ENCODE results near the gene TFB2M. TPM values are rescaled to one million over a fixed set of nuclear protein-coding genes. Genes with fewer than 3 reads are reported as not detected.

TFB2M gene
- total RNA-seq, 1 experiment from 2014 or later: 27.7 TPM

- no CpG with 5 or more reads among the region's 17 CpGs for WGBS (ENCODE audit: extremely low coverage, insufficient read length, low lambda C conversion rate)
- H3K79me2 ChIP-seq (ENCODE audit: insufficient read depth, low read length): no peaks in the 10 kb centered on the region; the same call in 1 of the 2 replicates
- H3K14ac ChIP-seq (ENCODE audit: insufficient read depth, low read length): no peak overlapping the region
- H2BK20ac ChIP-seq (ENCODE audit: low read depth, low read length, poor library complexity, severe bottlenecking): no peak overlapping the region
- H3K79me1 ChIP-seq (ENCODE audit: insufficient read depth, low read depth, low read length, poor library complexity, severe bottlenecking): peaks cover 2% of the 10 kb centered on the region
- TF ChIP-seq, protein P1, sequence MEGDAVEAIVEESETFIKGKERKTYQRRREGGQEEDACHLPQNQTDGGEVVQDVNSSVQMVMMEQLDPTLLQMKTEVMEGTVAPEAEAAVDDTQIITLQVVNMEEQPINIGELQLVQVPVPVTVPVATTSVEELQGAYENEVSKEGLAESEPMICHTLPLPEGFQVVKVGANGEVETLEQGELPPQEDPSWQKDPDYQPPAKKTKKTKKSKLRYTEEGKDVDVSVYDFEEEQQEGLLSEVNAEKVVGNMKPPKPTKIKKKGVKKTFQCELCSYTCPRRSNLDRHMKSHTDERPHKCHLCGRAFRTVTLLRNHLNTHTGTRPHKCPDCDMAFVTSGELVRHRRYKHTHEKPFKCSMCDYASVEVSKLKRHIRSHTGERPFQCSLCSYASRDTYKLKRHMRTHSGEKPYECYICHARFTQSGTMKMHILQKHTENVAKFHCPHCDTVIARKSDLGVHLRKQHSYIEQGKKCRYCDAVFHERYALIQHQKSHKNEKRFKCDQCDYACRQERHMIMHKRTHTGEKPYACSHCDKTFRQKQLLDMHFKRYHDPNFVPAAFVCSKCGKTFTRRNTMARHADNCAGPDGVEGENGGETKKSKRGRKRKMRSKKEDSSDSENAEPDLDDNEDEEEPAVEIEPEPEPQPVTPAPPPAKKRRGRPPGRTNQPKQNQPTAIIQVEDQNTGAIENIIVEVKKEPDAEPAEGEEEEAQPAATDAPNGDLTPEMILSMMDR (conservative IDR thresholded peaks at IDR 0.05): no peak
- no peak overlapping the region for H3T11ph ChIP-seq (ENCODE audit: low read length)
- Mint-ChIP-seq H3K27me3 (ENCODE audit: low read depth) (no peaks in the 10 kb centered on the region), H3K4me1 (peaks cover 2 to 3% of the 10 kb centered on the region in 2 experiments; a peak in 3 of 4 replicates), H3K9me3 (no peaks in the 10 kb centered on the region), H3K4me3 (no peak overlapping the region), H3K27ac (no peak overlapping the region), H3K36me3 (ENCODE audit: insufficient read depth in 1 of 3, low read depth in 3 of 3) (peaks cover 0 to 8% (median 0%) of the 10 kb centered on the region in 3 experiments; a peak in 3 of 7 replicates)
- H4K5ac ChIP-seq (ENCODE audit: insufficient read length, low read depth, low read length): no peak overlapping the region
- no peak overlapping the region for H2BK5ac ChIP-seq (ENCODE audit: insufficient read length, low read length)
- H3K23me2 ChIP-seq (ENCODE audit: insufficient read length, low read depth, low read length, poor library complexity, severe bottlenecking): no peaks in the 10 kb centered on the region
- no peak overlapping the region for H3K23ac ChIP-seq (ENCODE audit: insufficient read length, low read depth, low read length)
- no peak overlapping the region for H3K27ac ChIP-seq (ENCODE audit: insufficient read length, low read depth, low read length)
- no peak overlapping the region for H2BK12ac ChIP-seq (ENCODE audit: insufficient read length, low read depth, low read length)
- no peak overlapping the region for H3K18ac ChIP-seq (ENCODE audit: insufficient read length, low read depth, low read length)
- no peak overlapping the region for H4K91ac ChIP-seq (ENCODE audit: insufficient read length, low read depth, low read length)
- no peak overlapping the region for H3K56ac ChIP-seq (ENCODE audit: insufficient read length, low read depth, low read length)
- H3K9ac ChIP-seq (ENCODE audit: extremely low read depth, insufficient read length, low read length): no peak overlapping the region
- H4K20me1 ChIP-seq (ENCODE audit: control insufficient read depth, insufficient read depth, insufficient read length): no peaks in the 10 kb centered on the region
- no peak overlapping the region for H2AFZ ChIP-seq (ENCODE audit: low read length)
- no peak overlapping the region for H4K8ac ChIP-seq (replicated peaks; ENCODE audit: insufficient read length, low read depth, low read length)
- H3K4ac ChIP-seq (ENCODE audit: low read depth, low read length): no peak overlapping the region
- H3K9me3 ChIP-seq (ENCODE audit: control insufficient read depth, low read depth, low read length): no peaks in the 10 kb centered on the region
- H3K4me1 ChIP-seq (ENCODE audit: insufficient read depth, low read length): no peaks in the 10 kb centered on the region
- no peak for DNase-seq
- H2BK120ac ChIP-seq (ENCODE audit: low read depth, low read length, poor library complexity, severe bottlenecking): no peak overlapping the region
- no peaks in the 10 kb centered on the region for H3K27me3 ChIP-seq (ENCODE audit: insufficient read depth, low read length)
- H2AK5ac ChIP-seq (ENCODE audit: insufficient read length, low read length): no peak overlapping the region
- H3K4me2 ChIP-seq (ENCODE audit: insufficient read depth, insufficient read length, low read length): no peak overlapping the region
- H2BK15ac ChIP-seq (ENCODE audit: low read depth, low read length): no peak overlapping the region
Observed at GRCh38 chr1:246582301-246583055, 16.4 kb upstream of the TFB2M start.

All from H9 (cell line).